SH-SY5Y (cell line): ENCODE results near the gene CTNND2.

Source experiments
- GATA2 ChIP-seq: IDR thresholded peaks from 2 replicates; pipeline ENCODE4 v1.6.1; 2011; ENCODE audit warnings: mild to moderate bottlenecking, low read depth, low read length
- GATA3 ChIP-seq: IDR thresholded peaks from 2 replicates; pipeline ENCODE4 v1.6.1; 2011; ENCODE audit warnings: low read depth, mild to moderate bottlenecking, low read length, moderate library complexity

DNA sequence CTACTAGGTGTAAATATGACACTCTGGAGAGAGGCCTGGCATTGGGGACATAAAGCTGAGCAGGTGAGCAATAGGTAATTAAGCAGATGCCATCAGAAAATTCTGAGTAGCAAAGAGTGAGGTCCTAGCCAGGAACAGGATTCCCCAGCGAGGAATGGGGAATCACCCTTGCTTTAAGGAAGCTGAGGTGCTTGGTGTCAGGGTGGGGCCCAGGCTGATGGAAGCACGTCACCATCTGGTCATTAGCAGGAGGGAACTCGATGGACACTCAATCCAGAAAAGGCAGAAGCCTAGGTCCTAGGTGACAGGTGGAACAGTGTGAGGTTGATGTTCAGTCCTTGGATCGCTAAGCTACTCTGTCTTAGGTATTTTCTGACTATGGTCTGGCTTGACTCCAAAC lies 580.5 kb downstream of the CTNND2 start:
- TF ChIP-seq GATA3 (no peak), GATA2 (no peak)
